ENCODE results near the gene GP2. TPM values are rescaled to one million over a fixed set of nuclear protein-coding genes. Genes with fewer than 3 reads are reported as not detected.

GP2 gene
- total RNA-seq = not detected

DNA sequence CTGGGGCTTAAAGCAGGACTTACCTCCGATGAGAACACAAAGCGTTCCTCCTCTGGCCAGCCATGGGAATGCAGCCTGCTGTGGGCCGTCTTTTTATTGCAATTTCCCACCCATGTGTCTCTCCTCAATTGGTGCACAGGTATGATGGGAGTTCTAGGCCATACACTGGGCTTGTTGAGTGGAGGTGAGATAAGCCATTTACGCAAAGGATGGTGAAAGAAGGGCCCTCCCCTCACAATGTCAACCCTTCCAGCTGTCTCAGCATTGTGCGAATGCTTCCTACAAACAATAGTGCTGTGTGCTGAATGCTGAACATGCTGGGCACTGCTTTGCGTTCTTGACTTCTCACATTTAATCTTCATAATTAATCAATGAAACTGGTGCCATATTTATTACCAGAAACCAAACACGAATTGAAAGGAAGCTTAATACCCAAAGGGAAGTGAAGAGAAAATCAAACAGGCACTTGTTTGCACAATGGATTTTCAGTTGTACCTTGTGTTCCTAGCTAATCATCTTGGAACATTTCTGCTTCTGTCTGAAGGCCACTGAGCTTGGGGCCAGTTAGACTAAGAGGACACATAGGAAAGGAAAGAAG, at the start of gene GP2:
Gene GP2, minus strand, starts transcription at position 70 of the 598 bp plus-strand sequence. CDS start 1,082 bp downstream, outside the sequence.
- no peaks in the 10 kb centered on the region for H3K9me3 Mint-ChIP-seq

GRCh38 chr16:20372701-20373100, 45.4 kb upstream of the GP2 start:
- CTCF ChIA-PET = interaction anchor here (1.2 kb wide), 1 partner anchor 12 kb away, joined by 5 read pairs; no protein-coding TSS in a partner anchor

More for the DNA sequence above, at the start of gene GP2:
- Mint-ChIP-seq H3K27me3 (no peaks in the 10 kb centered on the region), H3K4me1 (ENCODE audit: low read depth) (no peaks in the 10 kb centered on the region), H3K27ac (no peak within 1 kb of the TSS), H3K4me3 (no peak within 1 kb of the TSS), H3K36me3 (ENCODE audit: low read depth) (no peaks in the 10 kb centered on the region)
- ChIA-PET CTCF (no interaction called here), POLR2A (no interaction called here)
- TF ChIP-seq, protein P1, sequence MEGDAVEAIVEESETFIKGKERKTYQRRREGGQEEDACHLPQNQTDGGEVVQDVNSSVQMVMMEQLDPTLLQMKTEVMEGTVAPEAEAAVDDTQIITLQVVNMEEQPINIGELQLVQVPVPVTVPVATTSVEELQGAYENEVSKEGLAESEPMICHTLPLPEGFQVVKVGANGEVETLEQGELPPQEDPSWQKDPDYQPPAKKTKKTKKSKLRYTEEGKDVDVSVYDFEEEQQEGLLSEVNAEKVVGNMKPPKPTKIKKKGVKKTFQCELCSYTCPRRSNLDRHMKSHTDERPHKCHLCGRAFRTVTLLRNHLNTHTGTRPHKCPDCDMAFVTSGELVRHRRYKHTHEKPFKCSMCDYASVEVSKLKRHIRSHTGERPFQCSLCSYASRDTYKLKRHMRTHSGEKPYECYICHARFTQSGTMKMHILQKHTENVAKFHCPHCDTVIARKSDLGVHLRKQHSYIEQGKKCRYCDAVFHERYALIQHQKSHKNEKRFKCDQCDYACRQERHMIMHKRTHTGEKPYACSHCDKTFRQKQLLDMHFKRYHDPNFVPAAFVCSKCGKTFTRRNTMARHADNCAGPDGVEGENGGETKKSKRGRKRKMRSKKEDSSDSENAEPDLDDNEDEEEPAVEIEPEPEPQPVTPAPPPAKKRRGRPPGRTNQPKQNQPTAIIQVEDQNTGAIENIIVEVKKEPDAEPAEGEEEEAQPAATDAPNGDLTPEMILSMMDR (IDR thresholded peaks at IDR 0.05) = no peak
- no peak for DNase-seq
- intact Hi-C loops (cut with micrococcal nuclease) = no loop called here
- ATAC-seq = no peak

DNA sequence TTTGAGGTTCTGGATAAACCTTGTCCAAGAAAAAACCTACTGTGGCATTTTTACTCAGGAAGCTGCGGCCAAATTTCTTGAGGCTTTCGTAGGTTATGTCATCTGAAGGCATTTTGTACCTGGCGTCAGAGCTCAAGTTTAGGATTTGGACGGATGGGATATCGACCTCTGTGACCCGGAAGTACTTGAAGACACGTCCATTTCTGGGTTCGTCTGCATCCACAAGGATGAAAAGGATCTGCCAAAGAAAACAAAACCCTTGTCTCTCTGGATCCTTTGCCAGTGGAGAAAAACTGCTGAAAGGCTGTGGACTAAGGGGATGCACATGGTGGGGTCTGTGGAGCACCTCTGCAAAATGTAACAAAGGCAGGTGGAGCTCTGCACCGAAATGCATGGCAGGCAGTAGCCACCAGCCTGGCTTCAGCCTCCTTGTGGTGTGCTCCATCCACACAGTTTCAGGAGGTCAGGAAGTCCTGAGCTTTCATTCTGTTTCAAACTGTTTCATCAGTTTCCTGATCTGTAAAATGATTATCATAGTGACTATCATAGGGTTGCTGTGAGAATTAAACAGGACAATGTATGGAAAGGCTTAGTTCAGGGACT, 42.2 kb upstream of the GP2 start:
- peaks cover 8% of the 10 kb centered on the region for H3K27me3 Mint-ChIP-seq
- intact Hi-C loops (cut with micrococcal nuclease) = no loop called here
- ATAC-seq = no peak
- no peak for DNase-seq
- H3K36me3 Mint-ChIP-seq (ENCODE audit: low read depth) = no peaks in the 10 kb centered on the region
- H3K27ac Mint-ChIP-seq = no peak overlapping the region
- H3K9me3 Mint-ChIP-seq = no peaks in the 10 kb centered on the region
- ChIA-PET POLR2A (no interaction called here), CTCF (no interaction called here)
- H3K4me1 Mint-ChIP-seq (ENCODE audit: low read depth) = no peaks in the 10 kb centered on the region
- TF ChIP-seq, protein P1 (IDR thresholded peaks at IDR 0.05) = no peak
- H3K4me3 Mint-ChIP-seq = no peak overlapping the region

More at GRCh38 chr16:20372701-20373100, 45.4 kb upstream of the GP2 start:
- Mint-ChIP-seq H3K36me3 (ENCODE audit: low read depth) (no peaks in the 10 kb centered on the region), H3K4me3 (no peak overlapping the region), H3K4me1 (ENCODE audit: low read depth) (no peaks in the 10 kb centered on the region), H3K27ac (no peak overlapping the region), H3K9me3 (no peaks in the 10 kb centered on the region), H3K27me3 (peaks cover 4% of the 10 kb centered on the region)
- POLR2A ChIA-PET = no interaction called here
- TF ChIP-seq, protein P1 (IDR thresholded peaks at IDR 0.05) = no peak
- intact Hi-C loops (cut with micrococcal nuclease) = no loop called here
- no peak for DNase-seq
- ATAC-seq = no peak

- H3K9me3 Mint-ChIP-seq = no peaks in the 10 kb centered on the region
- no peaks in the 10 kb centered on the region for H3K4me1 Mint-ChIP-seq (ENCODE audit: low read depth)
- DNase-seq (no peak), ATAC-seq (no peak)
- no peak overlapping the region for H3K4me3 Mint-ChIP-seq
- H3K36me3 Mint-ChIP-seq (ENCODE audit: low read depth) = no peaks in the 10 kb centered on the region
- no peak overlapping the region for H3K27ac Mint-ChIP-seq
- peaks cover 8% of the 10 kb centered on the region for H3K27me3 Mint-ChIP-seq
- ChIA-PET POLR2A (no interaction called here), CTCF (no interaction called here)
- TF ChIP-seq, protein P1 (IDR thresholded peaks at IDR 0.05) = no peak
- intact Hi-C loops (cut with micrococcal nuclease) = no loop called here
Observed at GRCh38 chr16:20364051-20364450, 36.7 kb upstream of the GP2 start.

GRCh38 chr16:20363191-20363590, 35.9 kb upstream of the GP2 start:
- Mint-ChIP-seq H3K9me3 (no peaks in the 10 kb centered on the region), H3K4me3 (no peak overlapping the region), H3K36me3 (ENCODE audit: low read depth) (no peaks in the 10 kb centered on the region), H3K27ac (no peak overlapping the region), H3K27me3 (peaks cover 8% of the 10 kb centered on the region), H3K4me1 (ENCODE audit: low read depth) (no peaks in the 10 kb centered on the region)
- ChIA-PET POLR2A (no interaction called here), CTCF (interaction anchor here (0.9 kb wide), 1 partner anchor 456 kb away, joined by 3 read pairs; no protein-coding TSS in a partner anchor)
- intact Hi-C loops (cut with micrococcal nuclease) = no loop called here
- no peak for ATAC-seq
- no peak for DNase-seq
- TF ChIP-seq, protein P1 (IDR thresholded peaks at IDR 0.05) = no peak
